Renal cortical epithelial cell (primary cell): ENCODE measurements around the gene MRGPRF. TPM values are rescaled to one million over a fixed set of nuclear protein-coding genes. Genes with fewer than 3 reads are reported as not detected.
"Not testable (repeated sequence)": the region's sequence is repeated elsewhere in the genome, so short reads cannot be mapped to it uniquely, and the experiment has no call there.

Source experiments
- DNase-seq: peaks from one replicate; pipeline ENCODE4 v3.0.0-alpha.2; 2011; ENCODE audit warnings: low read depth
- total RNA-seq: library from RNA; depleted of rRNA; stranded (reverse); fragments of >200 nt; gene quantifications from 2 replicates; pipeline ENCODE4 v1.2.3, GENCODE V29; 2014

MRGPRF gene
- total RNA-seq, 1 donor from 2014 or later, result 0.10 TPM

DNA sequence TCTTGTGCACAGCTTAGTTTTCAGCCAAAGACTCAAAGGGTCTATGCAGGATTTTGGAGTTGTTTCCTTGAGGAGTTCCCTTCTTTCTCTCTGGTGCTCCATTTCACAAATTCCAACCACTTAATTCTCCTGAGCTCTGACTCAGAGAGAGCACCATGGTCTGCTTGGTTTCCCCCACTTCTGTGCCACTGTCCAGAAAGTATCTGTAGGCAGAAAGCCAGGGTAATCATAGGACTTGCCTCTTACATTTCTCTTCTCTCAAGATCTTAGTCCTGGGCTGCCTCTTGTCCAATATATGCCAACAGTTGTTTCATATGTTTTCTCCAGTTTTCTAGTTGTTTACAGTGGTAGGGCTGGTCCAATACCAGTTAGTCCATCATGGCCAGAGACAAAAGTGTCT, 25.8 kb downstream of the MRGPRF start:
- peak; percentile 45 for DNase-seq

DNA sequence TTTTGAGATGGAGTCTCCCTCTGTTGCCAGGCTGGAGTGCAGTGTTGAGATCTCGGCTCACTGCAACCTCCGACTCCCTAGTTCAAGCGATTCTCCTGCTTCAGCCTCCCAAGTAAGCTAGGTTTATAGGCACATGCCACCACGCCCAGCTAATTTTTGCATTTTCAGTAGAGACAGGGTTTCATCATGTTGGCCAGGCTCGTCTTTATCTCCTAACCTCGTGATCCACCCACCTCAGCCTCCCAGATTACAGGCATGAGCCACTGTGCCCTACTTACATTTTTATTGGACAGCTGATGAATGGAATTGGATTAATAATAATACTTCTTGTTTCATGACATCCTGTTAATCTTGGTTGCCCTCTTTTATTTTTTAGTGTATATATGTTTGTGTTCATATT, 29.2 kb downstream of the MRGPRF start:
- DNase-seq, result no peak

DNA sequence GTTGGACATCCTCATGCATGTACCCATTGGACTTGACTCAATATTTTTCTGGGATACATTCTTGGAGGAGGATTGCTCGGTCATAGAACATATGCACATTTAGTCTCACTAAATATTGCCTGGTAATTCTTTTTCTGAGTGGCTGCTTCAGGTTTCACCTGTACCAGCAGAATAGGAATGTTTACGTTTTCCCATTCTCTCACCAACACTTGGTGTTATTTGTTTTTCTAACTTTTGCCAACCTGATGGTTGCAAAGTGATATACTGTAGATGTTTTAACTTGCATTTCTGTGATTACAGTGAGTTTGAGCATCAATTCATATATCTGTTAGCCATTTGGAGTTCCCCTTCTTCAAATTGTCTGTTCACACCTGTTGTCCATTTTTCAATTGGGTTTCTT, 30.9 kb downstream of the MRGPRF start:
- DNase-seq, result no peak

DNA sequence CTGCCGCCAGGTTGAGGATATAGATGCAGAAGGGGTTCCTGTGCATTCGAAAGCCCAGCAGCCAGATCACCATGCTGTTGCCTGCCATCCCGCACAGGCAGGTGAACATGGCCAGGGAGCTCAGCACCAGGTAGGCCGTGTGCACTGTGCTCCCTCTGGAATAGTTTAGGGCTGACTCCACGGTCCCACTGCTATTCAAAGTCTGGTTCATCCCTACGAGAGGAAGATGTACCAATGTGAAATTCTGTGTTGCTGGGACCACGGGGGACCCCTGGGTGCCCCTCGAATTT, 32.3 kb downstream of the MRGPRF start, which contains the start of gene MRGPRD:
MRGPRD (minus strand) TSS at position 211 of the 290 bp plus-strand sequence; CDS start at position 211, 0 bp downstream.
- DNase-seq, result no peak

DNA sequence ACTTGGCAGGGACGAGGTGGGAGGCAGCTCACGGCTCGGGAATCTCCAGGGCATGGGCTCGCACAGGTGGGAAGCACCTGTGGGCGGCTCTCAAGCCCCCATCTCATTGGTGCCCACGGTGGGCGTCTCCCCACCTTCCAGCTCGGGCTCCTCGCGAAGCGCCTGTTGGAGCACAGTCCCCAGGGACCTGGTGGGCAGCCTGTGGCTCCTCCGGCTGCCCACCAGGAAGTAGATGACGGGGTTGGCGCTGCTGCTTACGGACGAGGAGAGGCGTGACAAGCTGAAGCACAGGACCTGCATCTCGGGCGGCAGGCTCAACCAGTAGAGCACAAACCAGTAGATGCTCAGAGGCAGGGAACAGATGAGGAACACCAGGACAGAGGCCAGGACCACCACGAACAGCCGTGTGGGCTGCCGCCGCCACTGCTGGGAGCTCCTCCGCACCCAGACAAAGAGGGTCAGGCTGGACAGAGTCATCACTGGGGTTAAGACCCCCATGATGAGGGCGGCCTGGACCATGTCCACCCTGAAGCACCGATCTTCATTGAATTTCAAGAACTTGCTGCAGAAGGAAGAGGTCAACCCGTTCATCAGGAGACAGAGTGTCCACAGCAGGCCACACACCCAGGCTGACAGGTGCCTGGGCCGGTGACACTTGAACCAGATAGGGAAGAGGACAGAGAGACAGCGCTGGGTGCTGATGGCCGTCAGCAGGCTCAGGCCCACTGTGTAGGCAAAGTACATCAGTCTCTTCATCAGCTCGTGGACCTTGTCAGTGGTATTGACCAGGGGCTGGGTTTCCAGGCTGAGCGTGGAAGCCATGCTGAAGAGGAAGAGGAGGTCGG, 32.9 kb downstream of the MRGPRF start:
- DNase-seq, result no peak

DNA sequence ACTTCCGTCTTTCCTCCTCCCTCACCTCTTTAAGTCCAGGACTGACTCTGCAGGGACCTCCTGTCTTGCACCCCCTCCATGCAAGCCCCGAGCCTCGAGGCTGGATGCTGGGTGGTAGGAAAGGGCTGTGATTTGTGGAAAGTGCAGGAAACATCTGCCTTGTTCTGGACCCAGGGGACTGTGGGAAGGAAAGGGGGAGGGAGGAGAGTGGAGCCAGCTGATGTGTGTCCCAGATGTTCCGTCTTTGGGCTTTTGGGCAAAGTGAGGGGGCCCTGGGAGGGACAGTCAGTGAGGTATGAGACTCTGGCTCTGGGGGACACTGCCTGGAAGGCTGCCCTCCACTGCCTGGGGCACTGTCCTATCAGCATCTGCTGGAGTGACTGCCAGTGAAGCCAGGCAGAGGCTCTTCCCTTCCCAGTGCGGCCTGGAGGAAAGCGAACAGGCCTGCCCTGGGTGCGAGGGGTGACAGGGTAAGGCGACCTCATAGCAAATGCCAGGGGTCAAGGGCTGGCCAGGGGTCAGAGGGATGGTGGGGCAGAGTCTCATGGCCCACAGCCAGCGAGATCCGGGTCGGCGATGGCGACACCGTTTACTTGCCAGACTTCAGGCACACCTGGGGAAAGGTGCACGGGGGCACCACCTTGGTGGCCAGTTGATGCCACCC, 34.0 kb downstream of the MRGPRF start:
- DNase-seq, result no peak

DNA sequence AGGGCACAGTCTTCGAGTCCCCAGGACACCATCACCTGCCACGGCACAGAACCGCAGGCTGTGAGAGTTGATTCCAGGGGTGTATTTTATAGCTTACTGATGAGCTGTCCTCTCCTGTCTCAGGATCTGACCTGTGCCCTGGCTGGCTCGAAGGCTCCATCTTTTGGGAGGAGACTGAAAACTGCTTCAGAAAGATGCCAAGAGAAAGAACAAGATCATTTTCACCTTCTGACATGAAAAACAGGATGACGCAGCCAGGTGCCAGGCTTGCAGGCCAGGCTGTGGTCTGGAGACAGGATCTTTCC, 34.5 kb downstream of the MRGPRF start:
- no peak for DNase-seq

DNA sequence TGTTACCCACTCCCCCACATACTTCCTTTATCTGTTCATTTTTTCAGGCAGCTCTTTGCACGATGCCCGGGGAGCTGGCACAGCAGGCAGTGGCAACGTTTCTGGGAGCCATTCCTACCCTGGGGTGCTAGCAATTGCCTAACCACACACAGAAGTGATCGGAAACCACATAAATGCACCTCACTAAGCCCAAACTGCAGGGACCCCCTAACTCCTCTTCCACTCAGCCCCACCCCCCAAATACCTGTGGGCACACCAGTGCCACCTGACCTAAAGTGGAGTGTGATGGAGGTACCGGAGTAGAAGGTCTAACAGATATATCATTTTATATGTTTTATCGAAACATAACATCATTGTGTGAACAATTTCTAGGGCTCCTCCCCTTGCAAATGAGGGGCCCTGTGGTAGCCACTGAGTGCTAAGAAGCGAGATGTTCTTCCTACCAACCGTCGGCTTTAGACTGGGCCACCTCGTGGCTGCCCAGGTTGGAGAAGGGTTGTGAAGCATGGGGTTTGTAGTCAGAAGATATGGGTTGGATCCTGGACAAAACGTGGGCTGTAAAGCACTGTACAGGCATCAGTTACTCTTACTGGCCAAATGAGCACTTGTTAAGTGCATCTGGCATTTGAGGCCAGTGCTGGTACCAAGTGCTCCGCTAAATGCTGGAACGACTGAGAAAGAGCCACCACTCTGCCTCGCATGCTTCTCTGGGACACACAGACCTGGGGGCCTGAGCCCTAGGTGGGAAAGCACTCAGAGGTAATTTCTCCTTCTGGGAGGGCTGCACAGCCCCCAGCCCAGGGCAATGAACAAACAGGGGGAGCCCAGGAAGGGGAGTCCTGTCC, 35.0 kb downstream of the MRGPRF start:
- DNase-seq, result no peak

DNA sequence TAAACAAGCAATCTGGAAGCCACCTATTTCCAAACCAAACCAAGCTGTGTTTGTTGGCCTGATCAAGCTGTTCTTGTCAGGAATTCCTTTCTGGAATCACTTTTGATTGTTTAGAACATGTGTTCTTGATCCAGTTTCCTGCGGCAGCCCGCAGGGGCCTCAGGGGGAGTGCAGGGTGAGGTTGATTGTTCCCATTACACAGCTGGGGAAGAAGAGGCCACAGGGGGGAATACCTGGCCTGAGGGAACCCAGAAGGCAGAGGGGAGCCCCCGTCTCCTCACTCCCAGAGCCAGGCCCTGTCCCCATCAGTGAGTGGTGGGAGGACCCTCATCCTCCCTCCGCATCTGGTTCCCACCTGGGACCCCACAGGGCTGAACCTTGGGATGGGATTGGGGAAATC, 36.5 kb downstream of the MRGPRF start:
- no peak for DNase-seq

DNA sequence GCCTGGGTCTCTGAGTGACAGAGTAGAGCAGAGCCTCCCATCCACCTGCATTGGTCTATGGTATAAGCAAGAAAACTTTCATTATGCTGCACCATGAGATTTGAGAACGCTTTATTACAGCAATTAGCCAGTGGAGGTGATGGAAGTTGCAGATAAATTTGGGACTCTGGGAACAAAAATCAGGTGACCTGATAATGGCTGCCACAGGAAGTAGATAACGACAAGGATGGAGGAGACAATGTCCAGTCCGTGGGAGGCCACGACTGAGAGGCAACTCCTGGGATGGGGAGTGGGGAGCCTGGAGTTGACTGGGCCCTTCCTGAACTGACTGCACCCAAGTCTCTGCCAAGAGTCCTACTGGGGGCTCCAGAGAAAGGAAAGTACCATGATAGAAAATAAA, 37.0 kb downstream of the MRGPRF start:
- no peak for DNase-seq

DNA sequence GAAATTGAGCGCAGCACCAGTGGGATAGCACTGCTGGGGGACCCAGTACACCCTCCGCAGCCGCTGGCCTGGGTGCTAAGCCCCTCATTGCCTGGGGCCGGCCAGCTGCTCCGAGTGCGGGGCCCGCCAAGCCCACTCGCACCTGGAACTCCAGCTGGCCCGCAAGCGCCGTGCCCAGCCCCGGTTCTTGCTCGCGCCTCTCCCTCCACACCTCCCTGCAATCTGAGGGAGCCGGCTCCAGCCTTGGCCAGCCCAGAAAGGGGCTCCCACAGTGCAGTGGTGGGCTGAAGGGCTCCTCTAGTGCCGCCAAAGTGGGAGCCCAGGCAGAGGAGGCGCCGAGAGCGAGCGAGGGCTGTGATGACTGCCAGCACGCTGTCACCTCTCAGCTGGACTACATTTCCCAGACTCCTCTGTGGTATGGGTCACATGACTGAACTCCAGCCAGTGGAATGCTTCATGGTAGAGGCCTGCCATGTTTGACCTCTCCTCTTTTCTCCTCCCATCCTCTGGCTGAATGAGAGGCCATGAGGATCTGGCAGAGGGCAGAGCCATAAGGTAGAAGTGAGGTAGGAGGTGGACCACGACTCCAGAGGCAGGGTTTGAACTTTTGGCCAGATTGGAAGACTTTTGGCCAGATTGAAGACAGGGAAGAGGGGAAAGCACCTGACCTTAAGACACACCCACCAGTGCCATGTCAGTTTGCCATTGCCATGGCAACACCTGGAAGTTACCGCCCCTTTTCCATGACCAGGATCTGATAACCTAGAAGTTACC, 38.4 kb downstream of the MRGPRF start:
- no peak for DNase-seq

DNA sequence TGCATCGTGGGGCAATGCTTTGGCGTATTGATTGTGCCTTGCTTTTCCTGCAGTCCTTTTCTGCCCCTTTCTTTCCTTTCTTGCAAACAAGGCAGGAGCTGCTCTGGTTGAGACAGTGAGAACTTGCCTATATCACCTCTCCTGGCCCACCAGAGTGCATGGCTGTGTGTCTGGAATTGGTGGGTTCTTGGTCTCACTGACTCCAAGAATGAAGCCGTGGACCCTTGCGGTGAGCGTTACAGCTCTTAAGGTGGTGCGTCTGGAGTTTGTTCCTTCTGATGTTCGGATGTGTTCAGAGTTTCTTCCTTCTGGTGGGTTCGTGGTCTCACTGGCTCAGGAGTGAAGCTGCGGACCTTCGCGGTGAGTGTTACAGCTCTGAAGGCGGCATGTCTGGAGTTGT, 39.3 kb downstream of the MRGPRF start:
- not testable (repeated sequence) for DNase-seq

DNA sequence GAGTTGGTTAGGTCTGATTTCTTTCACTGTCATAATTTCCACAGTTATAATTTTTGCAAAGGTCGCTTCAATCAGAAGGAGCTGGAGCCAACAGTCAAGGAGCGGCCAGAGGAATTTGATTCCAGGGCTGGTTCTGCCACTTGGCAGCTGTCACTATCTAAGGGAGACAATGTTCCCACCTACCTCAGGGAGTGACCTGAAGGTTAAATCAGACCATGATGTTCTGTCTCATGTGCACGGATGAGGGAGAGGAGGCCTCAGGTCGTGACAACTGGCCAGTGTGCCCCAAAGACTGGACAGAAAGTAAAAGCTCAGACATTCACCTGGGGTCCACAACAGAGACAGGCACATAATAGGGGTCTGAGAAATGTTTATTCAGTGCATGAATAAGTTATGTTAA, 39.8 kb downstream of the MRGPRF start:
- no peak for DNase-seq

DNA sequence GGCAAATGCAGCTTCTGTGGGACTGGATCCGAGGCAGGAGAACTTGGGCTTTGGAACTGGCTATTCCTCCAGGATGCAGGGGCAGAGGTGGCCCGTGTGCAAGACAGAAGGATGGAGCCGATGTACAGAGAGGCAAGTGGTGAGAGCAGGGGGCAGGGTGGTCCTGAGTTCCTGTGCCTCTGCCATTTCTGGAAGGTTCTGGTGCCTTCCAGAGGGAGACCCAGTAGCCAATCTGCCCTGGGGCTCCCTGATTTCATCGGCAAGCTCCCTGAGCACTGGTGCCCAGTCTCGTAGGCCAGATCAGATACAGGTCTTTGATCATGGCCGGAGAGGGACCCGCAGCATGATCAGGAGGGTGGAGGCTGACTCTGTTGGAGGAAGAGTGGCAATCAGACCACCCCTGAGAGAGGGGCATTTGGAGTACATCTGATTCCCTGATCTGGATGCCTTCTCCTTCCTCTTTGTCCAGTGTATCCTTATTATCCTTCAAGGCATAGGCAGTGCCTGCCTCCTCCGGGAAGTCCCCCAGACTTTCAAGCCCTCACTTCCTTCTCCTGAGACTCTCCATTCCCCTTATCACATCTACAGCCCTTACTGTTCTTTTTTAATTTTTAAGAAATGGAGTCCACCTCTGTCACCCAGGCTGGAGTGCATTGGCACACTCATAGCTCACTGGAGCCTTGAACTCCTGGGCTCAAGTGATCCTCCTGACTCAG, 42.0 kb downstream of the MRGPRF start:
- no peak for DNase-seq

DNA sequence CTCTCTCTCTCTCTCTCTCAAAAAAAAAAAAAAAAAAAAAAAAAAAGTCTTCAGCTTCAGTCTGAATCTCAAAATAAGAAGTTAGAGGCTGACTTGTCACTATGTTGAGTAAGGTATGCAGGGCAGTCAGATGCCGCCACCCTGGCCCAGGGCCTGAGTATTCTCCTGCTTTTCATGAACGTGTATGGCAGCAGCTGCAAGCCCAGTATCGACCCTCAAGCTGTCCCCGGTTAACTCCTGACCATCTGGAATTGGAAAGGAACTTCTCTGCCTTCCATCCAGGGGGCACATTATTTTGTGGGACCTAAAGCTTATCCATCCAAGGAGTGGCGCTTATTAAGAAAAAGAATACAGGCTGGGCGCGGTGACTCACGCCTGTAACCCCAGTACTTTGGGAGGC, 43.7 kb downstream of the MRGPRF start:
- DNase-seq, result no peak

DNA sequence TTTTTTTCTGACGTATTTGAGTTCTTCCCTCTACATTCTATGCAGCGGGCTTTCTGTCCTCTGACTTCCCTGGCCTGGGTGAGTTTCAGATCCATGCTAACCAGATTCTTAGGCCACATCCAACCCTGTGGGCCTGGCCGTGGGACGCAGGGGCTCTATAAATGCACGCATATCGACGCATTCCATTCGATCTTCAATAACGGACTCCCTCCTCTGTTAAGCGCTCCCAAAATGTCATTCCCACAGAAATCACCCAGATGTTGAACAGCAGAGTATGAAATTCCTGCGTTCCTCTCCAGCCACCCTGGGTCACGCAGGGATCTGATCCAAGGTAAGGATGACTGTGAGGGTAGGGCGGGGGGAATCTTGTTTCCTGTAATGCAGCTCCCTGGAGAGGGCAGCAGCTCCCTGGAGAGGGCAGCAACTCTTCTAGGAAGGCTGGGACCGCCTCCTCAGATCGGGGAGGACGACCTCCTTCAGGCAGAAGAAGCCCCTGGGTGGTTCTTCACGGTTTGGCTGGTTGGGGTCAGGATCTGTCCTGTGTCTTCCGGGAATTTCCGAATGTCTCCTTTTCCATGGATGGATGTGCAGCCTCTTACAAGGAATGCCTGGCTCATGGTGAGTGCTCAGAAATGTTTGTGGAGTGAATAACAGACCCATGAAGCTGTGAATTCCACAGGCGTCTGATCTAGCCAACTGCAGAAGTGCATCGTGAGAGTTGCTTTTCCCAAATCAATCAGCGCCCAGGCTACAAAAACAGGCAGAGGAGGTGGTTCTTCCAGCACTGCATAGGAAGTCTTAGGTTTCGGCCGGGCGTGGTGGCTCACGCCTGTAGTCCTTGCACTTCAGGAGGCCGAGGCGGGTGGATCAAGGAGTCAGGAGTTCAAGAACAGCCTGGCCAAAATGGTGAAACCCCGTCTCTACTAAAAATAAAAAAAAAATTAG, 44.5 kb downstream of the MRGPRF start:
- DNase-seq, result no peak

DNA sequence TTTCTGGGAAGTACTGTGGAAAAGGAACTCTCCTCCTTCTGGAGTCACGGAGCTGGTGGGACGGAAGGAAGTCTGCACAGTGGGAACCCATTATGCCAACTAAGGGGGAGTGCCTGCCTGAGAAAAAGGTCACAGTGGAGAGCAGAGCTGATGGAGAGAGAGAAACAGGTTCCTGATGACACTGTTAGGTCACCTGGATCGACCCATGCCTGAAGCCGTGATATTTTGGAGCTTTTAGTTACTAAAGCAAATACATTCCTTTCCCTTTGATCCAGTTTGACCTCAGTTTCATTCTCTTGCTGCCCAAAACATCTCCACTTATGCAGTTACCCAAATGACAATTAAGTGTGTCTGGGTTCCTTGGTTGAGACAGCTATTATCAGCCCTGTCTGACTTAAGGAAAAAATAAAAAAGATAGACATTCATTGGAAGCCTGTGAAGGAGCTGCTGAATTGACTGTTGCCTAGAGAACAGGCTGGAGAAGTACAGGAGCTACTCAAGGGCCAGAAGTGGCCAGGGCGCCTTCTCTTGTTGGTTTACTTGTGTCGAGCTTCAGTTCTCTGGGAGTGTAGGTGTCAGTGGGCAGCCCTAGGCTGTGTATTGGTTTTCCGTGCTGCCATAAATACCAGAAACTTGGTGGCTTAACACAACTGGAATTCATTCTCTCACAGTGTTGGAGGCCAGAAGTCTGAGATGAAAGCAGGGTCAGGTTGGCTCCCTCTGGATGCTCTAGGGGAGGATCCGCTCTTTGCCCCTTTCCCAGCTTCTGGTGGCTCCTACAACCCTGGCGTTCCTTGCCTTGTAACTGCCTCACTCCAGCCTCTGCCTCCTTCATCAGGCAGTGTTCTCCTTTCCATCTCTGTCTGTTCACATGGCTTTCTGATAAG, 45.9 kb downstream of the MRGPRF start:
- DNase-seq, result no peak

DNA sequence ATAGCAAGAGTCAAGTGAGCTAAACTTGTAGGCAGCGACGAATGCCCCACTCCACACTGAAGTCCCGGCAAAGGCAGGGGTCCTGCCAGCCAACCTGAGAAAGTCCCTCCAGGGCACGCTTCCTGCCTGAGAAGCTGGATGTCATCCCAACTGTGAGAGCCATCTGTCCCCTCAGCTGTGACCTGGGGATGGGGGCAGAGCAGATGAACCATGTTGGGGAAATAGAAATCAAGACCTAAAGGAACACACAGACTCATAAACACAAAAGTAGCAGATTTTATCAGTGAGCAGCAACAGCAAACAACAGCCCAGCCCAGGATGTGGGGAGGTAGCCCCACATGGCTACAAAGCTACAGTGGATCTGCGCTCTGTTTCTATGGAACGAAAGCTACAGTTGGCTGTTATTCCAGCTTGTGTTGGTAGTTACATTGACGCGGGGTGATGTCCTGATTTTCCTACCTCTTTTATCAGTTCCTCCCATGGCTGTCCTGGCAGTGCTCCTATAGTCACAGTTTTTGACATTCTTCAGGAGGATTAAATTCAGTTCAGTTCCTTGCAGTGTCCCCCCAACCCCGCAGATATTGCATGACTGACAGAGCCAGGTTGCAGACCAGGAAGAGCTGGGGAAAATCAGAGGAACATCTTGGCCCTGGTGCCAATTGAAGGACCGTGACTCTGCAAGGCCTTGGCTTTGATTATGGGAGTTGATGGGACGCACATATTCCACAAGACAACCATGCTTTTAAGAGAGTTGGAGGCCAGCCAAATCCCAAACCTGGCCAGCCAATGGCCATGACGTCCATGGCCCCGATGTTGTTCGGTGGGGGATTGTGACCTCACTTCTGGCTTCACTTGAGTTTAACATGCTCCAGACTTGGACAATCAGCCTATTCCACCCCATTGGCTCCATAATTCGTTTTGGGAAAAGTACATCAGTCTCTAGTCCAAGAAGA, 46.9 kb downstream of the MRGPRF start:
- no peak for DNase-seq
